ENCODE measurements around the gene HCFC1R1.
A peak's percentile ranks its signal among the peaks of the same experiment; 100 is the strongest.

HCFC1R1 gene

GRCh38 chr16:3015865-3016521, 7.7 kb downstream of the HCFC1R1 start:
- no peak for DNase-seq

- no peak for DNase-seq
These were observed 8.8 kb downstream of the HCFC1R1 start for GRCh38 chr16:3014971-3015370.

- no peak for DNase-seq
These were observed 9.6 kb downstream of the HCFC1R1 start for GRCh38 chr16:3013998-3014690.

GRCh38 chr16:3013491-3013951, 10.2 kb downstream of the HCFC1R1 start:
- no peak for DNase-seq

- DNase-seq = no peak
These were observed 10.8 kb downstream of the HCFC1R1 start, which contains the start of gene CLDN9 for GRCh38 chr16:3012828-3013420. Gene CLDN9 (plus strand): TSS chr16:3012923. CDS start chr16:3013363, 440 bp downstream.

- DNase-seq = peak; percentile 28
These were observed 11.5 kb downstream of the HCFC1R1 start for GRCh38 chr16:3012246-3012645.

GRCh38 chr16:3010510-3010909, 13.2 kb downstream of the HCFC1R1 start:
- no peak for DNase-seq

- DNase-seq = no peak
These were observed 14.0 kb downstream of the HCFC1R1 start for GRCh38 chr16:3009568-3010390.

GRCh38 chr16:3008690-3009037, 15.1 kb downstream of the HCFC1R1 start:
- DNase-seq = no peak

- DNase-seq = no peak
These were observed 15.6 kb downstream of the HCFC1R1 start for GRCh38 chr16:3007957-3008689.

- DNase-seq = no peak
These were observed 16.4 kb downstream of the HCFC1R1 start for GRCh38 chr16:3007059-3007956.

GRCh38 chr16:3004781-3005284, 18.9 kb downstream of the HCFC1R1 start:
- DNase-seq = no peak

- no peak for DNase-seq
These were observed 19.4 kb downstream of the HCFC1R1 start for GRCh38 chr16:3004319-3004718.

- peak; percentile 91 for DNase-seq
These were observed 20.0 kb downstream of the HCFC1R1 start for GRCh38 chr16:3003582-3004270.

GRCh38 chr16:3001316-3001715, 22.4 kb downstream of the HCFC1R1 start:
- DNase-seq = no peak

GRCh38 chr16:3000540-3000939, 23.2 kb downstream of the HCFC1R1 start:
- DNase-seq = no peak

- DNase-seq = no peak
These were observed 23.8 kb downstream of the HCFC1R1 start for GRCh38 chr16:2999929-3000328.

GRCh38 chr16:2996298-2996697, 27.4 kb downstream of the HCFC1R1 start:
- DNase-seq = no peak

- DNase-seq = no peak
These were observed 31.2 kb downstream of the HCFC1R1 start for GRCh38 chr16:2992383-2993081.

Data from NCI-H748 treated with DMSO at 0.1 percent for 48 hours (cell line).